H1 (cell line): ENCODE results near the gene CYB5R3. TPM values are rescaled to one million over a fixed set of nuclear protein-coding genes. Genes with fewer than 3 reads are reported as not detected.
"Not testable (repeated sequence)": the region's sequence is repeated elsewhere in the genome, so short reads cannot be mapped to it uniquely, and the experiment has no call there.

Experiments used
- CTCF ChIA-PET: fragments of 300-600 bp; sonication (Branson Sonifier 250); formaldehyde crosslinking; loops from one replicate; lab custom pipeline; 2021; ENCODE audit not compliant: partially characterized antibody; lab: Charles Lee
- POLR2A ChIA-PET: fragments of 300-600 bp; sonication (Branson Sonifier 250); formaldehyde crosslinking; loops from one replicate; lab custom pipeline; 2021; ENCODE audit warnings: inconsistent platforms; ENCODE audit not compliant: partially characterized antibody; lab: Charles Lee
- DNase-seq, 2 experiments: peaks; one replicate each; pipeline versions ENCODE4 v3.0.0 to v3.0.0-alpha.2; 2010 to 2022; ENCODE audit warnings: low spot score in 2 of 2, low read depth in 1 of 2, mixed read lengths in 1 of 2
- FAIRE-seq: peaks from 2 replicates; lab custom pipeline; 2011; peaks lifted over from hg19 to GRCh38; lab: Jason Lieb, UNC
- H2AFZ ChIP-seq: 2 replicates; pipeline ENCODE4 v1.8.1; 2012; ENCODE audit warnings: low read length, inconsistent platforms
- H2AK5ac ChIP-seq: 2 replicates; pipeline ENCODE4 v1.6.1; 2013; ENCODE audit warnings: low read depth, low read length
- H2BK120ac ChIP-seq: replicated peaks from 2 replicates; pipeline ENCODE3; 2013; ENCODE audit warnings: low read depth, low read length, inconsistent platforms
- H2BK12ac ChIP-seq: 2 replicates; pipeline ENCODE4 v1.6.1; 2013; ENCODE audit warnings: low read depth, low read length
- H2BK15ac ChIP-seq: 2 replicates; pipeline ENCODE4 v1.6.1; 2013; ENCODE audit warnings: low read length
- H2BK20ac ChIP-seq: 2 replicates; pipeline ENCODE4 v1.6.1; 2013; ENCODE audit warnings: low read length
- H2BK5ac ChIP-seq: 2 replicates; pipeline ENCODE4 v1.6.1; 2013; ENCODE audit warnings: low read depth, low read length
- H3K14ac ChIP-seq: 2 replicates; pipeline ENCODE4 v1.6.1; 2013; ENCODE audit warnings: inconsistent platforms; ENCODE audit not compliant: insufficient read length
- H3K18ac ChIP-seq: 2 replicates; pipeline ENCODE4 v1.6.1; 2013; ENCODE audit warnings: low read length; ENCODE audit errors: extremely low read depth
- H3K23ac ChIP-seq: 2 replicates; pipeline ENCODE4 v1.6.1; 2013; ENCODE audit warnings: inconsistent platforms; ENCODE audit not compliant: insufficient read length
- H3K23me2 ChIP-seq: 2 replicates; pipeline ENCODE4 v1.6.1; 2013; ENCODE audit warnings: low read depth, low read length
- H3K27ac ChIP-seq: 2 replicates; pipeline ENCODE4 v1.6.1; 2011; ENCODE audit warnings: low read depth, low read length, inconsistent platforms
- H3K27me3 ChIP-seq, 4 experiments: replicated peaks in 1 of 4; 1 replicate in 1 of 4; 2 replicates in 3 of 4; pipeline versions ENCODE4 v1.6.1 to v1.8.1; 2011 to 2013; ENCODE audit warnings: low read length in 3 of 4, mild to moderate bottlenecking in 3 of 4, inconsistent platforms in 2 of 4, mixed read lengths in 2 of 4, moderate library complexity in 1 of 4; ENCODE audit not compliant: control insufficient read depth in 3 of 4, insufficient read depth in 3 of 4; ENCODE audit errors: extremely low read depth in 1 of 4
- H3K36me3 ChIP-seq, 4 experiments: 2 replicates each; pipeline versions ENCODE4 v1.6.1 to v1.8.1; 2011 to 2013; ENCODE audit warnings: mild to moderate bottlenecking in 4 of 4, low read length in 3 of 4, moderate library complexity in 2 of 4, control low read depth in 1 of 4, inconsistent platforms in 1 of 4; ENCODE audit not compliant: insufficient read depth in 4 of 4, control insufficient read depth in 2 of 4
- H3K4ac ChIP-seq: replicated peaks from 2 replicates; pipeline ENCODE3; 2013; ENCODE audit warnings: low read length, low read depth, mixed read lengths, inconsistent platforms; ENCODE audit not compliant: insufficient read length
- H3K4me1 ChIP-seq, 4 experiments: replicated peaks in 1 of 4; 1 replicate in 1 of 4; 2 replicates in 3 of 4; pipeline versions ENCODE4 v1.6.1 to v1.8.1; 2011 to 2013; ENCODE audit warnings: low read length in 3 of 4, inconsistent platforms in 2 of 4, mixed read lengths in 1 of 4; ENCODE audit not compliant: insufficient read depth in 4 of 4, control insufficient read depth in 3 of 4
- H3K4me2 ChIP-seq, 2 experiments: 2 replicates each; pipeline versions ENCODE4 v1.6.1 to v1.8.1; 2011 to 2013; ENCODE audit warnings: low read depth in 2 of 2, low read length in 2 of 2, control low read depth in 1 of 2, inconsistent platforms in 1 of 2, mild to moderate bottlenecking in 1 of 2; ENCODE audit not compliant: insufficient read depth in 1 of 2
- H3K4me3 ChIP-seq, 4 experiments: fragments of 200-600, 300-600 bp in 1 of 4; sonication (generic), shearing (Covaris generic), sonication (Bioruptor Twin) in 1 of 4; 2 replicates each; pipeline versions ENCODE4 v1.5.1 to v1.8.1; 2011 to 2016; ENCODE audit warnings: low read length in 4 of 4, low read depth in 3 of 4, control low read depth in 2 of 4, inconsistent platforms in 2 of 4, mild to moderate bottlenecking in 2 of 4, mixed read lengths in 1 of 4, moderate library complexity in 1 of 4; ENCODE audit not compliant: insufficient read depth in 2 of 4; ENCODE audit errors: extremely low read depth in 1 of 4
- H3K56ac ChIP-seq: replicated peaks from 2 replicates; pipeline ENCODE3; 2013; ENCODE audit warnings: low read depth, mild to moderate bottlenecking, mixed read lengths, low read length, inconsistent platforms; ENCODE audit not compliant: insufficient read length
- H3K79me1 ChIP-seq: 2 replicates; pipeline ENCODE4 v1.6.1; 2013; ENCODE audit warnings: low read depth, low read length, control low read depth
- H3K79me2 ChIP-seq, 2 experiments: 2 replicates each; pipeline versions ENCODE4 v1.6.1 to v1.8.1; 2012 to 2013; ENCODE audit warnings: low read length in 2 of 2, mild to moderate bottlenecking in 2 of 2, inconsistent platforms in 1 of 2; ENCODE audit not compliant: insufficient read depth in 2 of 2, control insufficient read depth in 1 of 2
- H3K9ac ChIP-seq, 4 experiments: replicated peaks in 1 of 4; 1 replicate in 1 of 4; 2 replicates in 3 of 4; pipeline versions ENCODE4 v1.6.1 to v1.8.1; 2011 to 2013; ENCODE audit warnings: low read depth in 3 of 4, low read length in 3 of 4, control low read depth in 2 of 4, mild to moderate bottlenecking in 2 of 4, moderate library complexity in 2 of 4, inconsistent platforms in 1 of 4; ENCODE audit errors: extremely low read depth in 1 of 4
- H3K9me3 ChIP-seq, 2 experiments: 2 replicates each; pipeline versions ENCODE4 v1.6.1 to v1.8.1; 2012 to 2013; ENCODE audit warnings: mild to moderate bottlenecking in 2 of 2, moderate library complexity in 2 of 2, control low read depth in 1 of 2, inconsistent platforms in 1 of 2, low read depth in 1 of 2, low read length in 1 of 2, mixed read lengths in 1 of 2; ENCODE audit not compliant: insufficient read depth in 2 of 2
- H4K20me1 ChIP-seq, 2 experiments: replicated peaks in 1 of 2; 2 replicates each; pipeline versions ENCODE3 to v1.8.1; 2011 to 2013; ENCODE audit warnings: inconsistent platforms in 2 of 2, low read length in 2 of 2, mild to moderate bottlenecking in 1 of 2; ENCODE audit not compliant: insufficient read depth in 2 of 2, control insufficient read depth in 1 of 2
- H4K5ac ChIP-seq: 2 replicates; pipeline ENCODE4 v1.6.1; 2013; ENCODE audit warnings: low read length, low read depth, mixed read lengths, inconsistent platforms; ENCODE audit not compliant: insufficient read length
- H4K8ac ChIP-seq: 2 replicates; pipeline ENCODE4 v1.8.0; 2013; ENCODE audit warnings: mild to moderate bottlenecking, moderate library complexity, low read length, inconsistent platforms; ENCODE audit not compliant: insufficient read depth; ENCODE audit errors: extremely low read depth
- H4K91ac ChIP-seq: replicated peaks from 2 replicates; pipeline ENCODE3; 2013; ENCODE audit warnings: low read length, mixed read lengths, inconsistent platforms; ENCODE audit not compliant: insufficient read length
- WGBS, 2 experiments: shearing (Covaris generic) in 1 of 2; methylation state at CpG; one replicate each; pipeline versions ENCODE4 v1.1.6 to v1.1.7; 2013 to 2015; ENCODE audit warnings: low lambda C conversion rate in 2 of 2, mixed read lengths in 2 of 2, inconsistent platforms in 1 of 2, low coverage in 1 of 2, missing lambda C conversion rate in 1 of 2; ENCODE audit not compliant: insufficient replicate concordance in 2 of 2, insufficient coverage in 1 of 2, insufficient read length in 1 of 2; ENCODE audit errors: extremely low coverage in 1 of 2, missing lambda C conversion rate in 1 of 2; 5-methylcytosine and 5-hydroxymethylcytosine counted together
- polyA plus RNA-seq, 7 experiments: library from polyadenylated mRNA; depleted of rRNA in 3 of 7; stranded (reverse) in 5 of 7; unstranded in 2 of 7; fragments of >200 nt in 5 of 7; fragments of 200-250 nt in 2 of 7; gene quantifications; 1 replicate in 5 of 7; 2 replicates in 1 of 7; 4 replicates in 1 of 7; pipeline versions ENCODE4 v1.2.1 to v1.2.3, GENCODE V29; 2011 to 2013; ENCODE audit warnings: missing spikeins in 2 of 7, mixed read lengths in 2 of 7
- total RNA-seq: library from RNA; stranded (reverse); fragmentation: NEBNext Ultra II Directional; extraction: Animal tissue kit (Norgen Biotek cat#: 25700); gene quantifications from 2 replicates; pipeline ENCODE4 v1.2.1, GENCODE V29; 2021

Gene CYB5R3
- total and polyA plus RNA-seq, 2 of the 8 experiments (the other 6 are each of a cell fraction or from before 2014, with no cell fraction given), result 75.3 to 113 TPM

DNA sequence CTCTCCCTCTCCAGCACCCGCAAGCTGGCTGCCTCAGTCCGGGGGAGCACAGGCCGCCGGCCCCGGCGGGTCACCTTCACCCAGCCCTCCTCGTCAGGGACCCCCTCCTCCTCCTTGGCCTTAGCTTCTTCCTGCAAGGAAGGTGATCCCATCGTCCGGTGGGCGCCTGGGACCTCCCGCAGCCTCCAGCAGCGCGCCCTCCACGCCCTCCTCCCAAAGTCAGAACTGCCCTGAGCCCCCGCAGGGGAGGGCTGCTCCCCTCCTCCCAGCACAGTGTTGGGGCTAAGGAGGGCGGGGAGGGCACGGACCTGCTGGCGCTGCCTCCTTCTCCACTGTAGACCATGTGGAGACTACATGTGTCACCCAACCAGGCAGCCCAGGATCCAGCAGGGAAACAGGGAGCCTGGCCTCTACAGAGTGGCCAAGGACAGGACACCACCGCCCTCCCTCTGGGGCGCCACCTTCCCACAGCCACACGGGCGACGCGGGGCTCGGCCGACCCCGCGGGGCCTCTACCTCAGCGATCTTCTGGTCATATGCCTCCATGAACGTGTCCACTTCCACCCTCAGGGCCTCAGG, 73.1 kb downstream of the CYB5R3 start:
- H3K79me1 ChIP-seq, H2AK5ac ChIP-seq, H3K23me2 ChIP-seq, H3K27me3 ChIP-seq, H3K27ac ChIP-seq, FAIRE-seq, H3K56ac ChIP-seq, H2AFZ ChIP-seq, H3K79me2 ChIP-seq, H4K8ac ChIP-seq, POLR2A ChIA-PET, H3K4ac ChIP-seq, H3K14ac ChIP-seq, H3K4me3 ChIP-seq, H3K9ac ChIP-seq, H2BK5ac ChIP-seq, H2BK12ac ChIP-seq, H4K20me1 ChIP-seq, H3K9me3 ChIP-seq, H2BK15ac ChIP-seq, H3K18ac ChIP-seq, DNase-seq, H3K4me2 ChIP-seq, H3K23ac ChIP-seq, H2BK20ac ChIP-seq, H4K91ac ChIP-seq, H3K4me1 ChIP-seq, H4K5ac ChIP-seq, CTCF ChIA-PET, H2BK120ac ChIP-seq: not testable (repeated sequence)
- H3K36me3 ChIP-seq, result peaks cover 7 to 50% (median 28%) of the 10 kb centered on the region in 4 experiments; a peak in 7 of 8 replicates
- 69% methylated on average over 8 of the region's 30 CpGs; no CpG with 5 or more reads in 1 of the 2 experiments for WGBS, 2 experiments

DNA sequence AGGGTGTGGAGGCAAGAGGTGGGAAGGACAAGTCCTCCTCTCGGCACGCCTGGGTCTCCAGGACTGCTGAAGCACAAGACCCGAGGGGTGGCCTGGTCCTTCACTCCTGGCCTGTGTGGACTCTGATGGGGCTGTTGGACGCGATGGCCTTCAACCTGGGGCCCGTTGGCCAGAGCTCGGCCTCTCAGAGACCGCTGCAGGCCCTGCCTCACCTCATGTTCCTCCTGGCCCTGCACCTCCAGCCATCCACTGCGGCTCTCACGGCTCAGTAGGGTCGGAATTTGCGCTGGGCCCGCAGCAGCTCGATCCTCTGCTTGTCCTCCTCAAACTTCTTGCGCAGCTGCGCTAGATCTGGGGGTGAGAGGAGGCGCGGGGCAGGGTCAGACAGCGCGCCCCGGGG, 74.7 kb downstream of the CYB5R3 start:
- FAIRE-seq, H2BK5ac ChIP-seq: not testable (repeated sequence)
- H3K36me3 ChIP-seq, result peaks cover 7 to 50% (median 26%) of the 10 kb centered on the region in 4 experiments; a peak in 7 of 8 replicates

More for the DNA sequence above, 74.7 kb downstream of the CYB5R3 start:
- not testable (repeated sequence) for H3K56ac ChIP-seq, H3K79me1 ChIP-seq, H2BK15ac ChIP-seq, H3K27me3 ChIP-seq, H3K27ac ChIP-seq, H4K20me1 ChIP-seq, H3K79me2 ChIP-seq, H4K5ac ChIP-seq, H3K23ac ChIP-seq, H3K23me2 ChIP-seq, H3K9me3 ChIP-seq, DNase-seq, H3K14ac ChIP-seq, H3K4me1 ChIP-seq, H4K91ac ChIP-seq, H3K18ac ChIP-seq, H2BK12ac ChIP-seq, H3K4me2 ChIP-seq, H4K8ac ChIP-seq, H2AFZ ChIP-seq, H2BK120ac ChIP-seq, H3K9ac ChIP-seq, H3K4me3 ChIP-seq, H2BK20ac ChIP-seq, H3K4ac ChIP-seq, H2AK5ac ChIP-seq
- ChIA-PET CTCF (interaction anchor here (1.5 kb wide), 1 partner anchor 13 kb away, joined by 6 read pairs; no protein-coding TSS in a partner anchor), POLR2A (interaction anchor here (0.6 to 0.9 kb wide), 2 partner anchors 36 to 39 kb away, joined by 3 read pairs; no protein-coding TSS in a partner anchor)
- WGBS, 2 experiments, result 92% methylated on average over 6 of the region's 21 CpGs; no CpG with 5 or more reads in 1 of the 2 experiments
